Measurements from ENCODE around the gene ABCC1. TPM values are rescaled to one million over a fixed set of nuclear protein-coding genes. Genes with fewer than 3 reads are reported as not detected.

Gene ABCC1
- total RNA-seq, 2 experiments from 2014 or later = 46.0 to 46.9 TPM

DNA sequence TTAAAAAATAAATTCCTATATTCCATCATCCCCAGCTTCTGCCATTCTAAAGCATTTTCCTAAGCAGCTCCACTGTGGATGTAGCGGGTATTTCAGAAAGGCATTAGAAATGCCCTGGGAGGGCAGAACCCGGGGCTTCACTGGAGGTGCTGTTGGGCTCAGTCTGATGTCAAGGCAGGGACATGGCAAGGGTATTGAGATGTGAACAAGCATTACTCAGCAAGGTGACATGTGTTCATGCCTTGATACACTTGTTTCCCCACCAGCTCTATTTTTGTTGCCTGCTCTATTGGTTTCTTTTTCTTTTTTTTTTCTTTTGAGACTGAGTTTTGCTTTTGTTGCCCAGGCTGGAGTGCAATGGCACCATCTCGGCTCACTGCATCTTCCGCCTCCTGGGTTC, 35.7 kb downstream of the ABCC1 start:
- DNase-seq = no peak
- Mint-ChIP-seq H3K27me3 (ENCODE audit: low read depth) (no peaks in the 10 kb centered on the region), H3K4me3 (no peak overlapping the region), H3K4me1 (ENCODE audit: low read depth) (peaks cover 29% of the 10 kb centered on the region), H3K36me3 (ENCODE audit: low read depth) (peaks cover 50% of the 10 kb centered on the region), H3K9me3 (ENCODE audit: insufficient read depth) (peaks cover 20% of the 10 kb centered on the region), H3K27ac (no peak overlapping the region)
- ATAC-seq = no peak
- CTCF ChIA-PET = no interaction called here
- POLR2A ChIA-PET = no interaction called here

DNA sequence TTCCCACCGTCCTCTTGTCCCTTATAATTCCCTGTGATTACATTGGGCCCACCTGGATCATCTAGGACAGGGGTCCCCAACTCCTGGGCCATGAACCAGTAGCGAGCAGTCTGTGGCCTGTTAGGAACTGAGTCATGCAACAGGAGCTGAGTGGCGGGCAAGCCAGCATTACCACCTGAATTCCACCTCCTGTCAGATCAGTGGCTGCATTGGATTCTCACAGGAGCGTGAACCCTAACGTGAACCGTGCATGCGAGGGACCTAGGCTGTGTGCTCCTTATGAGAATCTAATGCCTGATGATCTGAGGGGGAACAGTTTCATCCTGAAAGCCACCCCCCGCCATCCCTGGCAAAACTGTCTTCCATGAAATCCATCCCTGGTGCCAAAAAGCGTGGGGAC, 36.8 kb downstream of the ABCC1 start:
- no peaks in the 10 kb centered on the region for H3K27me3 Mint-ChIP-seq (ENCODE audit: low read depth)
- peaks cover 38% of the 10 kb centered on the region for H3K36me3 Mint-ChIP-seq (ENCODE audit: low read depth)
- H3K9me3 Mint-ChIP-seq (ENCODE audit: insufficient read depth) = peaks cover 17% of the 10 kb centered on the region
- DNase-seq = no peak
- CTCF ChIA-PET = no interaction called here
- POLR2A ChIA-PET = no interaction called here
- H3K4me3 Mint-ChIP-seq = no peak overlapping the region
- no peak for ATAC-seq
- no peak overlapping the region for H3K27ac Mint-ChIP-seq
- H3K4me1 Mint-ChIP-seq (ENCODE audit: low read depth) = peaks cover 33% of the 10 kb centered on the region

DNA sequence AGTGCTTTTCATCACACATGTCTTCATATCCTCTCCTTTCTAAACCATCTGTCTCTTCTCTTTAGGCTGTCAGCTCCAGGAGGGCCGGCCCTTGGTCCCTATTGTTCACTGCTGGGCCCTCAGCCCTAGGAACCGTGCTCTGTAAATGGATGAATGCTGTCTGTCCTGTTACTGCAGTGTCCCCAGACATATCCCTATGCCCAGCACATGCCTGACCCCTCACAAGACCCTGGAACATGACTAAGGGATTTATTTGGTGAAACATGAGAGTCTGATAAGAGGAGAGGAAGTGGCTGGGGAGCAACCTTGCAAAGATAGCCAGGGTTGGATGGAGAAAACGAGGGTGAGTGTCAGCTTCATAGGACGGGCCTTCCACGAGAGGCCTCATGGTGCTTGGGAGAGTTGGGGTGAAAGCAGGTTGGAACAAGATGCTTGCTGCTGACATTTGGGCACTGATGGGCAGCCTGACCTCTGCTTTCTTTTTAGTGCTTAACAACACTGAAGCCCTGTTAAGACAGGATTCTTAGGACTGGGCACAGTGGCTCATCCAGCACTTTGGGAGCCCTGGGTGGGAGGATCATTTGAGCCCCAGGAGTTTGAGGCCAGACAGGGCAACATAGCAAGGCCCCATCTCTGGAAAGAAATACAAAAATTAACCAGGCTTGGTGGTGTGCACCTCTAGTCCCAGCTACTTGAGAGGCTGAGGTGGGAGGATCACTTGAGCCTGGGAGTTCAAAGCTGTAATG, 39.0 kb downstream of the ABCC1 start:
- H3K4me1 Mint-ChIP-seq (ENCODE audit: low read depth) = peaks cover 33% of the 10 kb centered on the region
- H3K27ac Mint-ChIP-seq = peak overlapping the region; percentile 33
- POLR2A ChIA-PET = no interaction called here
- no peaks in the 10 kb centered on the region for H3K27me3 Mint-ChIP-seq (ENCODE audit: low read depth)
- peaks cover 25% of the 10 kb centered on the region for H3K36me3 Mint-ChIP-seq (ENCODE audit: low read depth)
- DNase-seq = no peak
- CTCF ChIA-PET = no interaction called here
- H3K4me3 Mint-ChIP-seq = no peak overlapping the region
- ATAC-seq = no peak
- peaks cover 4% of the 10 kb centered on the region for H3K9me3 Mint-ChIP-seq (ENCODE audit: insufficient read depth)

DNA sequence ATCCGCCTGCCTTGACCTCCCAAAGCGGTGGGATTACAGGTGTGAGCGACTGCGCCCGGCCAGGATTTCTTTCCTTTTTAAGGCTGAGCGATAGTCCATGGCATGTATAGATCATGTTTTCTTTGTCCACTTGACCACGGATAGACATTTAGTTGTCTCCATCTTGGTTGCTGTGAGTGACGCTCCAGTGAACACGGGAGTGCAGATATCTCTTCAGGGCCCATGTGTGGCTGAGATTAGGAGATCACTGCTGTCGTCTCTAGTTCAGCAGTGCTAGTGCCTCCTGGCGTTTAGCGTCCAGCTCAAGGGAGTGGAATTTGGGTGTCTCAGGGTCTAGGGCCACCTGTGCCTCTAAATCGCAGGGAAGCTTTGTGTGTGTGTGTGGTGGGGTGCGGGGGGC, 41.5 kb downstream of the ABCC1 start:
- peaks cover 33% of the 10 kb centered on the region for H3K4me1 Mint-ChIP-seq (ENCODE audit: low read depth)
- POLR2A ChIA-PET = no interaction called here
- CTCF ChIA-PET = no interaction called here
- no peaks in the 10 kb centered on the region for H3K9me3 Mint-ChIP-seq (ENCODE audit: insufficient read depth)
- DNase-seq (no peak), ATAC-seq (no peak)
- H3K27me3 Mint-ChIP-seq (ENCODE audit: low read depth) = no peaks in the 10 kb centered on the region
- H3K27ac Mint-ChIP-seq = no peak overlapping the region
- no peak overlapping the region for H3K4me3 Mint-ChIP-seq
- H3K36me3 Mint-ChIP-seq (ENCODE audit: low read depth) = peaks cover 19% of the 10 kb centered on the region

DNA sequence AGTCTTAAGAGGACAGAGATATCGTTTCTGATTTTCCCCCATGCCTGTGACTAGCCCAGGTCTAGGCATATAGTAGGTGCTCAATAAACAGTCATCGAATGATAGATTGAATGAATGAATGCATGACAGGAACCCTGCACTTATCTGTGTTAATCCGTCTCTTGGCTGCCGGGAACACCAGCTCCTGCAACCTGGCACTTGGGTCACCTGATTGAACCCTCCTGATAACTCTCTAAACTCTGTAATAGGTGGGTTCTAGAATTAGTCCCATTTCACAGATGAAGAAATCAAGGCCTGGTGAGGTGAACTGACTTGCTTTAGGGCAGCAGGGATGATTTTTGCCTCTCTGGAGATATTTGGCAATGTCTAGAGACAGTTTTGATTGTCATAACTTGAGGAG, 43.7 kb downstream of the ABCC1 start:
- POLR2A ChIA-PET = interaction anchor here (0.6 kb wide), 1 partner anchor 32 kb away, joined by 3 read pairs; no protein-coding TSS in a partner anchor

DNA sequence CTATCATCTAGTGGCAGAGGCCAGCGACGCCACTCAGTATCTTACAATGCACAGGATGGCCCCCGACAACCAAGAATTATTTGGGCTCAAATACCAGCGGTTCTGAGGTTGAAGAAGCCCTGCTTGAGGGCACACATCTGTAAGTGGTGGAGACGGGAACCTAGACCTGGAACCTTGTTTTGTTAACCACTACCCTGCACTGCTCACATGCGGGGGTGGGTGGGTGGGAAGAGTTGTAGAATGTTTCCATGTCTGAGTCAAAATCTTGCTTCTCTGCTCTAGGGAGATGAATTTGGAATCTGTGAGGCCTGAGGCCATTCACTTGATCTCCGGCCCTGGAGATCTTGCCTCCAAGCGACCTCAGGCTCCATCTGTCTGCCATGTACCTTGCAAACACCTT, 44.1 kb downstream of the ABCC1 start:
- POLR2A ChIA-PET = no interaction called here
- DNase-seq (no peak), ATAC-seq (no peak)
- H3K27me3 Mint-ChIP-seq (ENCODE audit: low read depth) = no peaks in the 10 kb centered on the region
- no peaks in the 10 kb centered on the region for H3K9me3 Mint-ChIP-seq (ENCODE audit: insufficient read depth)
- H3K4me1 Mint-ChIP-seq (ENCODE audit: low read depth) = peaks cover 27% of the 10 kb centered on the region
- H3K4me3 Mint-ChIP-seq = no peak overlapping the region
- CTCF ChIA-PET = no interaction called here
- H3K27ac Mint-ChIP-seq = no peak overlapping the region
- peaks cover 12% of the 10 kb centered on the region for H3K36me3 Mint-ChIP-seq (ENCODE audit: low read depth)

More for the DNA sequence above, 43.7 kb downstream of the ABCC1 start:
- no peaks in the 10 kb centered on the region for H3K27me3 Mint-ChIP-seq (ENCODE audit: low read depth)
- H3K27ac Mint-ChIP-seq = no peak overlapping the region
- no peak overlapping the region for H3K4me3 Mint-ChIP-seq
- H3K4me1 Mint-ChIP-seq (ENCODE audit: low read depth) = peaks cover 27% of the 10 kb centered on the region
- ATAC-seq (no peak), DNase-seq (no peak)
- peaks cover 12% of the 10 kb centered on the region for H3K36me3 Mint-ChIP-seq (ENCODE audit: low read depth)
- CTCF ChIA-PET = interaction anchor here (0.8 kb wide), 1 partner anchor 111 kb away, joined by 3 read pairs; no protein-coding TSS in a partner anchor
- no peaks in the 10 kb centered on the region for H3K9me3 Mint-ChIP-seq (ENCODE audit: insufficient read depth)

DNA sequence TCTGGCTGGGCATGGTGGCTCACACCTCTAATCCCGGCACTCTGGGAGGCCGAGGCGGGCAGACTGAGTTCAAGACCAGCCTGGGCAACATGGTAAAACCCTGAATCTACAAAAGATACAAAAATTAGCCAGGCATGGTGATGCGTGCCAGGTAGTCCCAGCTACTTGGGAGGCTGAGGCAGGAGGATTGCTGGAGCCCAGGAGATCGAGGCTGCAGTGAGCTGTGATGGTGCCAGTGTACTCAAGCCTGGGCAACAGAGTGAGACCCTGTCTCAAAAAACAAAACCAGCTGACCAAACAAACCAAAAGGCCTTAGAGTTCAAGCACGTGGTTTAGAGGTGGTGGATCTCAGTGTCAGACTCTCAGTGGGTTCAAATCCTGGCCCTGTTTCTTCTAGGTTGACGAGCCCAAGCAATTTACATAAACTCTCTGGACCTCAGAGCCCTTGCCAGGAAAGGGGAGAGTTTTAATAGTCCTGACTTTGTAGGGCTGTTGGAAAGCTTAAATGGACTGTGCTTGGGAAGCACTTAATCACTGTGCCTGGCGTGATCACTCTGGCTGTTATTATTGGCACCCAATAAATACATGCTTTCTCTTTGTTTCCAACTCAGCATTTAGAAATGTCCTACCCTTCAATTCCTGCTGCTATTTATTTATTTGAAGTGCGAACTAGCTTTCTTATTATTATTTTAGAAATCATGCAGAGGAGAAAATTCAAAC, 44.7 kb downstream of the ABCC1 start:
- peaks cover 12% of the 10 kb centered on the region for H3K36me3 Mint-ChIP-seq (ENCODE audit: low read depth)
- CTCF ChIA-PET = interaction anchor here (0.6 kb wide), 1 partner anchor 61 kb away, joined by 3 read pairs; no protein-coding TSS in a partner anchor
- no peaks in the 10 kb centered on the region for H3K27me3 Mint-ChIP-seq (ENCODE audit: low read depth)
- ATAC-seq (no peak), DNase-seq (no peak)
- no peaks in the 10 kb centered on the region for H3K9me3 Mint-ChIP-seq (ENCODE audit: insufficient read depth)
- POLR2A ChIA-PET = no interaction called here
- no peak overlapping the region for H3K4me3 Mint-ChIP-seq
- H3K27ac Mint-ChIP-seq = no peak overlapping the region
- H3K4me1 Mint-ChIP-seq (ENCODE audit: low read depth) = peaks cover 26% of the 10 kb centered on the region

DNA sequence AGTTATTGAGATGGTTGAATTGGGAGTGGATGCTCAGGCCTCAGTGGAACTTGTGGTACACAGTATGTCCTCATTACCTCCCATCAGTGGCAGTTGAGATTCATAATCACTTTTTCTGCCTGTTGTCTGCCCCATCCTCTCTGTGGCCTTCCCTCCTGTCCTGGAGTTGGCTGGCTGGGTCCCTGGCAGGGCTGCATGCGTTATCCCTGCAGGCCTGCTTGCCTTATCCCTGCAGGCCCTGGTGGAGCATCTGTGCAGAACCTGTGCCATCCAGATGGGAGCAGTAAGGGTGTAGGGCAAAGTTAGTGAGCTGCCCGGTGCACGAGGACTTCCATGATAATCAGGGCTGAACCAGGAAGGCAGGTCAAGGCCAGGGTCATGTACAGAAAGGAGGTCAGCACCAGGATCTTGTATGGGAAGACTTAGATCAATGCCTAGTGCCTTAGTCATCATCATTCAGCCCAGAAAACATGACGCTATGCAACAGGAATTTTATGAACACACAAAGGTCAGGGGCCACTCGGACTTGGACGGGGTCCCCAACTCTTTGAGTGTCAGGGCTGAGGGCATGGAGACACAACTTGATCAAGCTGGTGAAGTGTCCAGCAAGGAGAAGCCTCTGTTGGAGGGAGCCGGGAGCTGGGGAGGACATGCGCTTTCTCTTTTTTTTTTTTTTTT, 47.2 kb downstream of the ABCC1 start:
- peak overlapping the region; percentile 4 for H3K27ac Mint-ChIP-seq
- ATAC-seq = no peak
- no peak for DNase-seq
- no peak overlapping the region for H3K4me3 Mint-ChIP-seq
- H3K4me1 Mint-ChIP-seq (ENCODE audit: low read depth) = peaks cover 17% of the 10 kb centered on the region
- no peaks in the 10 kb centered on the region for H3K9me3 Mint-ChIP-seq (ENCODE audit: insufficient read depth)
- peaks cover 15% of the 10 kb centered on the region for H3K36me3 Mint-ChIP-seq (ENCODE audit: low read depth)
- CTCF ChIA-PET = no interaction called here
- no peaks in the 10 kb centered on the region for H3K27me3 Mint-ChIP-seq (ENCODE audit: low read depth)
- POLR2A ChIA-PET = no interaction called here

DNA sequence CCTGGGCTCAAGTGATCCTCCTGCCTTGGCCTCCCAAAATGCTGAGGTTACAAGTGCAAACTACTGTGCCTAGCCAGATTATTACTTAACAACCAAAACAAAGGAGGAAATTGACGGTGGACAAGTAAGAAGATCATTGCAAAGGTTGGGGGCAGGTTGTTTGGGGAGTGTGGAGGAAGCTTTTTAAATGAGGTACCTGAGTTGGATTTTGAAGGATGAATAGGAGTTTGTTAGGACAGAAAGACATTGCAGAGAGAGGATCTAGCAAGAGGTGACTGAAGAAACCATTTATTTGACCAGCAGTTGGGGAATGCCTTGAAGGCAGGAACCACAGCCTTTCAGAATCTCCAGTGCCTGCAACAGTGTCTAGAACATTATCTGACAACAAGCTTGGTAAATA, 51.3 kb downstream of the ABCC1 start:
- H3K9me3 Mint-ChIP-seq (ENCODE audit: insufficient read depth) = peaks cover 5% of the 10 kb centered on the region
- DNase-seq (no peak), ATAC-seq (no peak)
- no peak overlapping the region for H3K4me3 Mint-ChIP-seq
- ChIA-PET CTCF (no interaction called here), POLR2A (no interaction called here)
- H3K36me3 Mint-ChIP-seq (ENCODE audit: low read depth) = peaks cover 15% of the 10 kb centered on the region
- no peaks in the 10 kb centered on the region for H3K27me3 Mint-ChIP-seq (ENCODE audit: low read depth)
- no peak overlapping the region for H3K27ac Mint-ChIP-seq
- H3K4me1 Mint-ChIP-seq (ENCODE audit: low read depth) = peaks cover 20% of the 10 kb centered on the region

DNA sequence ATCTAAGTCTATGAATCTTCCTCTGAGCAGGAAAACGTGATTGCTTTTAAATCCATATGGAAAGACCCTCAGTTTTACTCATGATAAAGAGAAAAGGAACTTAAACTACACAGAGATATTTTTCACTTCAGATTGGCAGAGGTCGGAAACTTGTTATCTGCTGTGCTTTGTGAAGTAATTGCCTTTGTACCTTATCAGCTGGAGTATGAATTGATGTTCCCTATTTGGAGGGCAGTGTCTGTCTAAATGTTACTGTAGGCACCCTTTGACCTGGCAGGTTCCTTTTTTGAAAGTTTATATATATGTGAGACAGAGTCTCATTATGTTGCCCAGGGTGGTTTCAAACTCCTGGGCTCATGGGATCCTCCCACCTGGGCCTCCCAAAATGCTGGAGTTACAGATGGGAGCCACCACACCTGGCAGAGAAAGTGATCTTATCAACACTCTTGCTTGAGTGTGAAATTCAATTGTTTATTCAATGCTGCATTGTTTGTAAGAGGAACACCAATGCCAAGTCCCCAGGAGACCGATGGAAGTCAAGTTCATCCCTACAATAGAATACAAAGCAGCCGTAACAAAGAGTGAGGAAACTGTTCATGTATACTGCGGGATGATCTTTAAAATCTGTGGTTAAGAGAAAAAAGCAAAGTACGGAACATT, 52.3 kb downstream of the ABCC1 start:
- H3K9me3 Mint-ChIP-seq (ENCODE audit: insufficient read depth) = peaks cover 13% of the 10 kb centered on the region
- H3K4me1 Mint-ChIP-seq (ENCODE audit: low read depth) = peaks cover 26% of the 10 kb centered on the region
- no peaks in the 10 kb centered on the region for H3K27me3 Mint-ChIP-seq (ENCODE audit: low read depth)
- POLR2A ChIA-PET = no interaction called here
- no peak overlapping the region for H3K27ac Mint-ChIP-seq
- ATAC-seq (no peak), DNase-seq (no peak)
- H3K4me3 Mint-ChIP-seq = no peak overlapping the region
- H3K36me3 Mint-ChIP-seq (ENCODE audit: low read depth) = peaks cover 23% of the 10 kb centered on the region
- CTCF ChIA-PET = no interaction called here

DNA sequence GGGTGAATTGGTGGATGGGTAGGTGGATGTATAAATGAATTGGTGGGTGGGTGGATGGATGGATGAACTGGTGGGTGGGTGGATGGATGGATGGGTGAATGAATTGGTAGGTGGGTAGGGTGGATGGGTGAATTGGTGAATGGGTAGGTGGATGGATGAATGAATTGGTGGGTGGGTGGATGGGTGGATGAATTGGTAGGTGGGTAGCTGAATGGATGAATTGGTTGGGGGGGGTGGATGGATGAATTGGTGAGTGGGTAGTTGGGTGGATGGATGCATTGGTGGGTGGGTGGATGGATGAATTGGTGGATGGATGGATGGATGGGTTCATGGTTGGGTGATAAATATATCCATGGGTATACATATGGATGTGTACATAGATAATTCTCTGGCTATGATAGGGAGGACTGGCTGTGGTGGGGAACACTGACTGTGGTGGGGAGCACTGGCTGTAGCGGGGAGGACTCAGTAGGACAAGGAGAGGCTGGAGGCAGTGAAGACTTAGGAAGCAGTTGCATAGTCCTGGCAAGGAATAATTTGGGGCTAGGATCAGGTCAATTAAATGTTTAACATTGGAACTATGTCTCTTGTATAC, 54.4 kb downstream of the ABCC1 start:
- POLR2A ChIA-PET = no interaction called here
- DNase-seq = no peak
- Mint-ChIP-seq H3K27me3 (ENCODE audit: low read depth) (no peaks in the 10 kb centered on the region), H3K9me3 (ENCODE audit: insufficient read depth) (peaks cover 13% of the 10 kb centered on the region), H3K4me3 (no peak overlapping the region), H3K27ac (no peak overlapping the region), H3K36me3 (ENCODE audit: low read depth) (peaks cover 31% of the 10 kb centered on the region), H3K4me1 (ENCODE audit: low read depth) (peaks cover 24% of the 10 kb centered on the region)
- CTCF ChIA-PET = no interaction called here
- no peak for ATAC-seq
